Measurements from ENCODE around the gene LITAF.

The LITAF gene

DNA sequence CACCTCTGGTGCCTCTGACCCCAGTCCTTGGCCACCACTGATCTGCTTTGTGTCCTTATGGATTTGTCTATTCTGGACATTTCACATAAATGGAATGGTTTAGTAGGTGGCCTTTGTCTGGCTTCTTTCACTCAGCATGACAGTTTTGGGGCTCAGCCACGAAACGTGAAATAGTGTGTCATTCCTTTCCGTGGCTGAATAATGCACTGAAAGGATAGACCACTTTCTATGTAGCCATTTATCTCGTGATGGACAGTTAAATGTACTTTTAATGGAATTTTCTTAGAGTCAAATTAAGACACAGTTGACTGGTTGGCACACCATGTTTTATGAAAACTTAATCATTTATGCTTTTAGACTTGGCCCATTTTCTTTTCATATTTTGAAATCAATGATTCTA, 57.4 kb downstream of the LITAF start:
- no peak for DNase-seq (ENCODE audit: low read depth in 1 of 2, low spot score in 1 of 2)
- H3K27me3 ChIP-seq (ENCODE audit: insufficient read depth, poor library complexity, severe bottlenecking): no peaks in the 10 kb centered on the region
- H3K4me3 ChIP-seq (replicated peaks; ENCODE audit: insufficient read depth, low read length): no peak overlapping the region
- TF ChIP-seq GABPA (IDR thresholded peaks at IDR 0.05; ENCODE audit: low read depth): no peak
- TF ChIP-seq, protein P1, sequence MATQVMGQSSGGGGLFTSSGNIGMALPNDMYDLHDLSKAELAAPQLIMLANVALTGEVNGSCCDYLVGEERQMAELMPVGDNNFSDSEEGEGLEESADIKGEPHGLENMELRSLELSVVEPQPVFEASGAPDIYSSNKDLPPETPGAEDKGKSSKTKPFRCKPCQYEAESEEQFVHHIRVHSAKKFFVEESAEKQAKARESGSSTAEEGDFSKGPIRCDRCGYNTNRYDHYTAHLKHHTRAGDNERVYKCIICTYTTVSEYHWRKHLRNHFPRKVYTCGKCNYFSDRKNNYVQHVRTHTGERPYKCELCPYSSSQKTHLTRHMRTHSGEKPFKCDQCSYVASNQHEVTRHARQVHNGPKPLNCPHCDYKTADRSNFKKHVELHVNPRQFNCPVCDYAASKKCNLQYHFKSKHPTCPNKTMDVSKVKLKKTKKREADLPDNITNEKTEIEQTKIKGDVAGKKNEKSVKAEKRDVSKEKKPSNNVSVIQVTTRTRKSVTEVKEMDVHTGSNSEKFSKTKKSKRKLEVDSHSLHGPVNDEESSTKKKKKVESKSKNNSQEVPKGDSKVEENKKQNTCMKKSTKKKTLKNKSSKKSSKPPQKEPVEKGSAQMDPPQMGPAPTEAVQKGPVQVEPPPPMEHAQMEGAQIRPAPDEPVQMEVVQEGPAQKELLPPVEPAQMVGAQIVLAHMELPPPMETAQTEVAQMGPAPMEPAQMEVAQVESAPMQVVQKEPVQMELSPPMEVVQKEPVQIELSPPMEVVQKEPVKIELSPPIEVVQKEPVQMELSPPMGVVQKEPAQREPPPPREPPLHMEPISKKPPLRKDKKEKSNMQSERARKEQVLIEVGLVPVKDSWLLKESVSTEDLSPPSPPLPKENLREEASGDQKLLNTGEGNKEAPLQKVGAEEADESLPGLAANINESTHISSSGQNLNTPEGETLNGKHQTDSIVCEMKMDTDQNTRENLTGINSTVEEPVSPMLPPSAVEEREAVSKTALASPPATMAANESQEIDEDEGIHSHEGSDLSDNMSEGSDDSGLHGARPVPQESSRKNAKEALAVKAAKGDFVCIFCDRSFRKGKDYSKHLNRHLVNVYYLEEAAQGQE (IDR thresholded peaks at IDR 0.05; ENCODE audit: insufficient replicate concordance, low read depth): no peak
- TF ChIP-seq, protein P2, sequence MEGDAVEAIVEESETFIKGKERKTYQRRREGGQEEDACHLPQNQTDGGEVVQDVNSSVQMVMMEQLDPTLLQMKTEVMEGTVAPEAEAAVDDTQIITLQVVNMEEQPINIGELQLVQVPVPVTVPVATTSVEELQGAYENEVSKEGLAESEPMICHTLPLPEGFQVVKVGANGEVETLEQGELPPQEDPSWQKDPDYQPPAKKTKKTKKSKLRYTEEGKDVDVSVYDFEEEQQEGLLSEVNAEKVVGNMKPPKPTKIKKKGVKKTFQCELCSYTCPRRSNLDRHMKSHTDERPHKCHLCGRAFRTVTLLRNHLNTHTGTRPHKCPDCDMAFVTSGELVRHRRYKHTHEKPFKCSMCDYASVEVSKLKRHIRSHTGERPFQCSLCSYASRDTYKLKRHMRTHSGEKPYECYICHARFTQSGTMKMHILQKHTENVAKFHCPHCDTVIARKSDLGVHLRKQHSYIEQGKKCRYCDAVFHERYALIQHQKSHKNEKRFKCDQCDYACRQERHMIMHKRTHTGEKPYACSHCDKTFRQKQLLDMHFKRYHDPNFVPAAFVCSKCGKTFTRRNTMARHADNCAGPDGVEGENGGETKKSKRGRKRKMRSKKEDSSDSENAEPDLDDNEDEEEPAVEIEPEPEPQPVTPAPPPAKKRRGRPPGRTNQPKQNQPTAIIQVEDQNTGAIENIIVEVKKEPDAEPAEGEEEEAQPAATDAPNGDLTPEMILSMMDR (IDR thresholded peaks at IDR 0.05; ENCODE audit: insufficient read depth, low read length): no peak
- TF ChIP-seq SPI1 (IDR thresholded peaks at IDR 0.05; ENCODE audit: borderline replicate concordance, low read depth): no peak
- TF ChIP-seq POLR2AphosphoS5 (IDR thresholded peaks at IDR 0.05; ENCODE audit: low read depth): no peak
- H3K27ac ChIP-seq (replicated peaks): no peak overlapping the region

DNA sequence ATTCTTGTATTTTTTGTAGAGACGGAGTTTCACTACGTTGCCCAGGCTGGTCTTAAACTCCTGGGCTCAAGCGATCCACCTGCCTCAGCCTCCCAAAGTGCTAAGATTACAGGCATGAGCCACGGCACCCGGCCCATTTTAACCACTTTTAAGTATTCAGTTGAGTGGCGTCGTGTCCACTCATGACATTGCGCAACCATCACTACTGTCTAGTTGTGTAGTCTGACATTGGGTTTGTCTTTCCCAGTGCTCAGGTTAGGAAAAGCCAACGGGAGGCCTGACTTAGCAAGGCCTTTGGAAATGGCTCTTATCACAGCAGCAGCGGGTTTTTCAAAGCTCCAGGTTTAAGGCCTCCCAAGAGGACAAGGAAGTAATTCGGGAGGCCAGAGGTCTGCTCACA, 58.7 kb downstream of the LITAF start:
- Histone ChIP-seq H3K27ac (replicated peaks) (no peak overlapping the region), H3K4me3 (replicated peaks; ENCODE audit: insufficient read depth, low read length) (no peak overlapping the region), H3K27me3 (ENCODE audit: insufficient read depth, poor library complexity, severe bottlenecking) (no peaks in the 10 kb centered on the region)
- TF ChIP-seq GABPA (IDR thresholded peaks at IDR 0.05; ENCODE audit: low read depth) (no peak), POLR2AphosphoS5 (IDR thresholded peaks at IDR 0.05; ENCODE audit: low read depth) (no peak), SPI1 (IDR thresholded peaks at IDR 0.05; ENCODE audit: borderline replicate concordance, low read depth) (no peak)
- TF ChIP-seq, protein P2 (IDR thresholded peaks at IDR 0.05; ENCODE audit: insufficient read depth, low read length): no peak
- TF ChIP-seq, protein P1 (IDR thresholded peaks at IDR 0.05; ENCODE audit: insufficient replicate concordance, low read depth): no peak
- DNase-seq (ENCODE audit: low read depth in 1 of 2, low spot score in 1 of 2): no peak

DNA sequence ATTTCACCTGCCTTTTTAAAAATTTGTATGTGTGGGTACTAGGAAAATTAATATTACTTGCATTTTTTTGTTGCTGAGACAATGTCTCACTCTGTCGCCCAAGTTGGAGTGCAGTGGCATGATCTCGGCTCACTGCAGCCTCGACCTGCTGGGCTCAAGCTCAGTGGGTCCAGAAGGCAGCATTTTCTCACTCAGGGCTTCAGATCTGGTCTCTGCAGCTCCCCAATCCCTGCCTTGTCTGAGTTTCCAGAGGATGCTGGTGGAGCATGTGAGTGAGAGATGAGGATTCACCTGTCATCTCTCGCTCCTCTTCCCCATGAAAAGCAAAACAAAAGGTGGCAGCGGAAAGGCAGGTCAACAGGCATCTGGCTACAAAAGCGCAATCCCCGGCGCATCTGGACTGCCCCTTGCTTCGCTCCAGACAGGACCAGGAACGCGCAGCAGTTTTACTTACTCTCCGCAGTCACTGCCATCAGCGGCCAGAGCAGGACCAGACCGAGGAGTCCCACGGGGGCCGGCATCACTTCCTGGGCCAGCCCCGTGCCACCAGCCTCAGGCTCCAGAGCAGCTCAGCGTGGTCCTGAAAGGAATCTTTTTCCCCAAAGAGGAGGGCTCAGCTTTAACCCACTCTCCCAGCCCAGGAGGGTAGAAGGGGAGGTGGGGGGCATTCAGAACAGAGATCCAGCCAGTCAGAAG, 59.9 kb downstream of the LITAF start:
- TF ChIP-seq, protein P1 (IDR thresholded peaks at IDR 0.05; ENCODE audit: insufficient replicate concordance, low read depth): no peak
- TF ChIP-seq GABPA (IDR thresholded peaks at IDR 0.05; ENCODE audit: low read depth): no peak
- TF ChIP-seq SPI1 (IDR thresholded peaks at IDR 0.05; ENCODE audit: borderline replicate concordance, low read depth): no peak
- TF ChIP-seq POLR2AphosphoS5 (IDR thresholded peaks at IDR 0.05; ENCODE audit: low read depth): no peak
- H3K4me3 ChIP-seq (replicated peaks; ENCODE audit: insufficient read depth, low read length): no peak overlapping the region
- DNase-seq (ENCODE audit: low read depth in 1 of 2, low spot score in 1 of 2): no peak
- H3K27ac ChIP-seq (replicated peaks): no peak overlapping the region
- H3K27me3 ChIP-seq (ENCODE audit: insufficient read depth, poor library complexity, severe bottlenecking): no peaks in the 10 kb centered on the region
